PFSK-1 (cell line): ENCODE measurements around the gene MEI1.

Experiments used
- FOXP2 ChIP-seq: optimal IDR thresholded peaks from 2 replicates; pipeline ENCODE3; 2011; ENCODE audit warnings: borderline replicate concordance, control low read depth, inconsistent platforms; ENCODE audit not compliant: insufficient read depth; ENCODE audit errors: extremely low read length, extremely low read depth
- POLR2AphosphoS5 ChIP-seq: IDR thresholded peaks from 2 replicates; pipeline ENCODE4 v1.6.1; 2012; ENCODE audit warnings: low read depth, mild to moderate bottlenecking, control low read depth, low read length, moderate library complexity
- REST ChIP-seq, 2 experiments: IDR thresholded peaks; 2 replicates each; pipeline versions ENCODE4 v1.6.1 to v1.8.0; 2011 to 2012; ENCODE audit warnings: low read depth in 2 of 2, low read length in 2 of 2, control low read depth in 1 of 2, inconsistent platforms in 1 of 2, mild to moderate bottlenecking in 1 of 2, moderate library complexity in 1 of 2; ENCODE audit not compliant: insufficient read depth in 1 of 2

DNA sequence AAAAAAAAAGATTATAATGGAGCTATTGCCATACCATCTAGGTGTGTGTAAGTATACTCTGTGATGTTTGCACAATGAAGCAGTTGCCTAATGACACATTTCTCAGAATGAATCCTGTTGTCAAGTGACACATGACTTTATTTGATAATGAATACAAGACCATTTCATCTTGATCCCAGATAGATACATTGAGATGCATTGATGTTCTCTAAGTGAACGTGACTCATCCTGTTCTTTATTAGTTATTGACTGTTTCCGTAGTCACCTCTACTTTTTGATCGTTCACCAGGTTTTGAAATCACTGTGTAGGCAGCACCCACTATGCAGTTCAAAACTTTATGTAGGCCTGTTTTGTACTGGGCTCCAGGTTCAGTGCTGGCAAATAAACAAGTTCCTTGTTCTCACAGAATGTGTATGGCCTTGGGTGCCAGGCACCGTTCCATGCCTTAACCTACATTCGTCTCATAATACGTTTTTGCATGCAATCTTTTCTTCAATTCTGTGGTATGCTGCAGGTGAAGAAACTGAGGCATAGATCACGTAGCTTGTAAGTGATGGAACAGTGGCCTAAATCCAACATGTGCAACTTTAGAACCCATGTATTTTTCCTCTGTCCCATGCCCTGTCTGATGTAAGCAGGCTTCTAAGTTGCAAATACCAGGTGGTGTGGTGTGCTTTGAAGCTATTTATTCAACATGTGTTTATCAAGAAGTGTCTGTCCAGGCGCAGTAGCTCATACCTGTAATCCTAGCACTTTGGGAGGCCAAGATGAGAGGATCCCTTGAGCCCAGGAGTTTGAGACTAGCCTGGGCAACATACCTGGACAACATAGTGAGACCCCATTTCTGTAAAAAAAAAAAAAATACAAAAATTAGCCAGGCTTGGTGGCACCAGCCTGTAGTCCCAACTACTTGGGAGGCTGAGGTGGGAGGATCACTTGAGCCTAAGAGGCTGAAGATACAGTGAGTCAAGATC is 144.0 kb downstream of the MEI1 start:
- TF ChIP-seq POLR2AphosphoS5 (no peak), REST (IDR thresholded peaks at IDR 0.05; ENCODE audit: insufficient read depth in 1 of 2, low read depth in 2 of 2, low read length in 2 of 2) (no peak), FOXP2 (no peak)
